Activated T-helper 17 cell treated with anti-CD3 and anti-CD28 coated beads, Interleukin-2, amount 50 U/mL, for 72 hours (primary cell): ENCODE measurements around the gene TMCO4. TPM values are rescaled to one million over a fixed set of nuclear protein-coding genes. Genes with fewer than 3 reads are reported as not detected.

ENCODE experiments used
- ATAC-seq: fragments of 150-1000 bp; cut with Tn5 transposase; replicated peaks from 2 replicates; pipeline ENCODE4 v1.10.0; 2021; ENCODE audit warnings: mild to moderate bottlenecking, moderate library complexity
- H3K27ac Mint-ChIP-seq: one replicate; pipeline ENCODE4 v1.8.0; 2022; ENCODE audit warnings: mixed read lengths
- H3K27me3 Mint-ChIP-seq: one replicate; pipeline ENCODE4 v1.8.0; 2022; ENCODE audit warnings: mixed read lengths
- H3K36me3 Mint-ChIP-seq: one replicate; pipeline ENCODE4 v1.8.0; 2022; ENCODE audit warnings: low read depth, mild to moderate bottlenecking, mixed read lengths
- H3K4me1 Mint-ChIP-seq: one replicate; pipeline ENCODE4 v1.8.0; 2022; ENCODE audit warnings: mixed read lengths
- H3K4me3 Mint-ChIP-seq: one replicate; pipeline ENCODE4 v1.8.0; 2022; ENCODE audit warnings: mild to moderate bottlenecking, mixed read lengths
- H3K9me3 Mint-ChIP-seq: one replicate; pipeline ENCODE4 v1.8.0; 2022; ENCODE audit warnings: mixed read lengths
- total RNA-seq, 2 donors: library from RNA; stranded (reverse); gene quantifications; one replicate each; pipeline ENCODE4 v1.2.3, GENCODE V29; 2022

Gene TMCO4
- total RNA-seq, 2 donors from 2014 or later: 8.9 to 12.6 TPM

- Mint-ChIP-seq H3K9me3 (no peaks in the 10 kb centered on the region), H3K36me3 (peaks cover 5% of the 10 kb centered on the region), H3K4me1 (peaks cover 15% of the 10 kb centered on the region), H3K27me3 (no peaks in the 10 kb centered on the region), H3K4me3 (no peak overlapping the region), H3K27ac (no peak overlapping the region)
- ATAC-seq: peak; percentile 73
These were observed 84.1 kb downstream of the TMCO4 start for GRCh38 chr1:19715334-19716203.

GRCh38 chr1:19712928-19713327 lies 86.8 kb downstream of the TMCO4 start:
- Mint-ChIP-seq H3K4me3 (no peak overlapping the region), H3K27ac (no peak overlapping the region), H3K9me3 (no peaks in the 10 kb centered on the region), H3K36me3 (peaks cover 5% of the 10 kb centered on the region), H3K27me3 (no peaks in the 10 kb centered on the region), H3K4me1 (peaks cover 20% of the 10 kb centered on the region)
- no peak for ATAC-seq

DNA sequence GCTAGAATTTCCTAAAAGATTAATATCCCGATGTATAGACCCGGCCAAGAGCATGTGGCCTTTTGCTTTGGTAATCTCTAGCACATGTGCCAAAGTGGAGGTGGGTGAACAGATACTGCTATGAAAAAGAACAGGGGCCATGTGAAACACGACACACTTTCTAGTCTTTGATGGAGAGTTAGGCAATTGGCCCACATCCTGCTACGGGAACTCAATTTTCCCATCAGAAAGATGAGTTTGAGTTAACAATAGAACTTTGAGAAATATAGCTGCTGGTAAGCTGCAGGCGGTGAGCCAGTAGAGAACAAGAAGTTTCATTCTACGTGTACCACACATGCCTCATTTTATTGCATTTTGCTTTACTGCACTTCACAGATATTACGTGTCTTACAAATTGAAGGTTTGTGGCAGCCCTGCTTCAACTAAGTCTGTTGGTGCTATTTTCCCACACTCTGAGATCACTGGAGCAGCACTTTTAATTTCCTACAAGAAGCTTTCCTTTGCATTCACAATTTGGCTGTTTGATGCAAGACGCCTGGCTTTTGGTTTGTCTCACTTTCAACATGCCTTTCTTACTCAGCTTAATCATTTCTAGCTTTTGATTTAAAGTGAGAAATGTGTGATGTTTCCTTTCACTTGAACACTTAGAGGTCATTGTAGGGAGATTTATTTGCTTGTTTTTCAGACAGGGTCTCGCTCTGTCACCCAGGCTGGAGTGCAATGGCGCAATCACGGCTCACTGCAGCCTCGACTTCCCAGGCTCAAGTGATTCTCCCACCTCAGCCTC lies 88.7 kb downstream of the TMCO4 start:
- Mint-ChIP-seq H3K4me1 (peaks cover 20% of the 10 kb centered on the region), H3K9me3 (no peaks in the 10 kb centered on the region), H3K36me3 (peaks cover 5% of the 10 kb centered on the region), H3K4me3 (peak overlapping the region; percentile 54), H3K27me3 (no peaks in the 10 kb centered on the region), H3K27ac (peak overlapping the region; percentile 83)
- ATAC-seq: peak; percentile 79

DNA sequence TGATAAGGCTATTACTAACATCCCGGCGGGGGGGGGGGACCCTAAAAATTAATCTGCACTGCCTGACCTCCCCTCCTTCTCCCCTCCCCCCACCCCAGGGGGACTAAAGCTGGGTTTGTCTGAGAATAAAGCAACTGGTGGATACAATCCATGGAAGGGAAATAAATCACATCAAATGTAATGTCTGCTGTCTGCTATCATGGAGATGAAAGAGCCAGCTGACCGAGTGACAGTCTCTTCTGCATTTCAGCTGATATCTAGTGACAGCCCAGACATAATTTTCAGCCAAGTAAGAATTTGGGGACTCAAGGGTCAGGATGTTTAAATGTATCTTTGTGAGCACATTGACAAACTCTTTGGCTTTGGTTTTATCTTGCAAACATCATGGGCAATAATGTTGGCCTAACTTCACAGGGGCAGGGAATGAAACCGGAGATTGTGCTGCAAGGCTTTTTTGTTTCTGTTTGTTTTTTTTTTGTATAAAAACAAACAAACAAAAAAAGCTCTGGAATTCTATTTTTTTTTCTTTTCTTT lies 90.4 kb downstream of the TMCO4 start:
- Mint-ChIP-seq H3K27ac (no peak overlapping the region), H3K27me3 (no peaks in the 10 kb centered on the region)

DNA sequence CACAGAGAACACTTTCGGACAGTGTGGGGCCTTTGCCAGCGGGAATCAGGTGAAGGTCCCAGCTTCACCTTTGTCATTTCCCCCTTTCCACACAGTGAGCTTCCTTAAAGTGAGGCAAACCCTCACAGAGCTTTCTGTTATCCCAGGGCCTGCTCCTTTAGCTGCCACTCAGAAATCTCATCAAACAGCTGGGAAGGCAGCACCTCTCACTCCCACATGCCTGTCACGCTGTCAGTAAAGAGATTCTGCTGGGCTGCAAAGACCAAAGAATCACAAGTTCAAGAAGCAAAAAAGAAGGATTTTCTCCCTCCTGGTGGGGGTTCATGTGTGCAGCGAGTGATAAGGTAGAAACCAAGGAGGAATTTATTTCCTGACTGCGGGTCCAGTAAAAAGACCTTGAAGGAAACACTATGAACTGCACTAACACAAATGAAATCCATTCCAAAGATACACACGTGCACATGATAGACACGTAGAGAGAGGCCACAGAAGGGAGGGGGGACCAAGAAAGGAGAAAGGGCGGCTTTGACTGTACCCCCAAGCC lies 91.1 kb downstream of the TMCO4 start:
- Mint-ChIP-seq H3K27me3 (no peaks in the 10 kb centered on the region), H3K4me3 (no peak overlapping the region), H3K4me1 (peaks cover 14% of the 10 kb centered on the region), H3K9me3 (no peaks in the 10 kb centered on the region), H3K36me3 (no peaks in the 10 kb centered on the region), H3K27ac (no peak overlapping the region)
- ATAC-seq: no peak

More for the DNA sequence above, 90.4 kb downstream of the TMCO4 start:
- H3K9me3 Mint-ChIP-seq: no peaks in the 10 kb centered on the region
- H3K4me1 Mint-ChIP-seq: peaks cover 14% of the 10 kb centered on the region
- no peaks in the 10 kb centered on the region for H3K36me3 Mint-ChIP-seq
- no peak overlapping the region for H3K4me3 Mint-ChIP-seq
- ATAC-seq: no peak

- no peaks in the 10 kb centered on the region for H3K36me3 Mint-ChIP-seq
- peaks cover 11% of the 10 kb centered on the region for H3K4me1 Mint-ChIP-seq
- H3K4me3 Mint-ChIP-seq: no peak overlapping the region
- H3K27me3 Mint-ChIP-seq: no peaks in the 10 kb centered on the region
- no peak for ATAC-seq
- H3K9me3 Mint-ChIP-seq: no peaks in the 10 kb centered on the region
- H3K27ac Mint-ChIP-seq: no peak overlapping the region
These were observed 93.6 kb downstream of the TMCO4 start for GRCh38 chr1:19706136-19706535.

GRCh38 chr1:19705464-19705863 lies 94.3 kb downstream of the TMCO4 start:
- no peak overlapping the region for H3K4me3 Mint-ChIP-seq
- H3K4me1 Mint-ChIP-seq: peaks cover 4% of the 10 kb centered on the region
- no peak for ATAC-seq
- H3K27me3 Mint-ChIP-seq: no peaks in the 10 kb centered on the region
- peaks cover 1% of the 10 kb centered on the region for H3K36me3 Mint-ChIP-seq
- no peaks in the 10 kb centered on the region for H3K9me3 Mint-ChIP-seq
- H3K27ac Mint-ChIP-seq: no peak overlapping the region

DNA sequence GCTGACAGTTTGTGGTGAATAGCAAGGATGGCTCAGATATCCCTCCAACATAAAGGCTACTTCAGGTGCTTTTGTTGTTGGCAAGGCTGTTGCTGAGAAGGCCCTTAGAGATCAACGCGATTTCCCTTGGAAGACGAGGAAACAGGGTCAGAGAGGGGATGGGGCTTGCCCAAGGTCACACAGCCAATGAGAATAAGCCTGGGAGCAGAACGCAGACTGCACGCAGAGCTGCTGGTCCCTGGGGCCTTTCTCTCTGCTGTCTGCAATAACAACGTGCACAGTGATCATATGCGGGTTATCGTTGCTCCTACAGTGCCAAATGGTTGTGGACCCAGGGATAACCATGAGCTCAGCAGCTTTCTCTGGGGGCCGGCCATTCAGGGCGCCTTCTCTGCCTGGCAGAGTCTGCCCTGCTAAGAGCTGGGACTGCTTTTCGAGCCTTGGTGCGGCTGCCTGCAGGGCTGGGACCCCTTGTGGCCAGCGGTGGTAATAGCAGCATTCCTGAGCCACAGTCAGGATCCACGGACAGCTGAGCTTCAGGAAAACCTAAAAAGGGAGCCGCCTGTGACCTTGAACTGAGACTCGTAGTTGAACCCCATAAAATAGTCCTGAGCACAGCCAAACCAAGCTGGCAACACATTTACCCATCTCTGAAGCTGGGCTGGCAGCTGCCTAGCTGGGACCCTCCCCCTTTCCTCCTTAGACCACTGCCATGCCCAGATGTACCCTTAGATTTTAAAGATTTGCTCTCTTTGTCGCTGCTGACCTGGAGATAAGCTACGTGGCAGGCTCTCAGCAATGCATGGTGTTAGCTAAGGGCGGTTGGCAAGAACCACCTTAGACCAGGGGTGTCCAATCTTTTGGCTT lies 95.2 kb downstream of the TMCO4 start:
- Mint-ChIP-seq H3K9me3 (no peaks in the 10 kb centered on the region), H3K4me3 (no peak overlapping the region), H3K4me1 (no peaks in the 10 kb centered on the region), H3K27me3 (no peaks in the 10 kb centered on the region), H3K27ac (no peak overlapping the region), H3K36me3 (peaks cover 5% of the 10 kb centered on the region)
- peak; percentile 63 for ATAC-seq

- no peak for ATAC-seq
- peaks cover 5% of the 10 kb centered on the region for H3K36me3 Mint-ChIP-seq
- no peaks in the 10 kb centered on the region for H3K4me1 Mint-ChIP-seq
- H3K9me3 Mint-ChIP-seq: no peaks in the 10 kb centered on the region
- H3K4me3 Mint-ChIP-seq: no peak overlapping the region
- no peak overlapping the region for H3K27ac Mint-ChIP-seq
- H3K27me3 Mint-ChIP-seq: no peaks in the 10 kb centered on the region
These were observed 96.4 kb downstream of the TMCO4 start for GRCh38 chr1:19703280-19703679.

GRCh38 chr1:19700079-19700777 lies 99.5 kb downstream of the TMCO4 start:
- H3K36me3 Mint-ChIP-seq: peaks cover 5% of the 10 kb centered on the region
- no peak for ATAC-seq
- H3K27ac Mint-ChIP-seq: no peak overlapping the region
- no peaks in the 10 kb centered on the region for H3K27me3 Mint-ChIP-seq
- H3K4me1 Mint-ChIP-seq: no peaks in the 10 kb centered on the region
- H3K4me3 Mint-ChIP-seq: no peak overlapping the region
- no peaks in the 10 kb centered on the region for H3K9me3 Mint-ChIP-seq

GRCh38 chr1:19698181-19698580 lies 101.5 kb downstream of the TMCO4 start:
- H3K27ac Mint-ChIP-seq: no peak overlapping the region

GRCh38 chr1:19696820-19697219 lies 102.9 kb downstream of the TMCO4 start:
- Mint-ChIP-seq H3K4me1 (no peaks in the 10 kb centered on the region), H3K4me3 (no peak overlapping the region), H3K27ac (no peak overlapping the region), H3K36me3 (peaks cover 15% of the 10 kb centered on the region), H3K27me3 (no peaks in the 10 kb centered on the region), H3K9me3 (no peaks in the 10 kb centered on the region)
- ATAC-seq: no peak

More at GRCh38 chr1:19698181-19698580, 101.5 kb downstream of the TMCO4 start:
- Mint-ChIP-seq H3K4me1 (no peaks in the 10 kb centered on the region), H3K9me3 (no peaks in the 10 kb centered on the region), H3K4me3 (no peak overlapping the region), H3K36me3 (peaks cover 13% of the 10 kb centered on the region), H3K27me3 (no peaks in the 10 kb centered on the region)
- ATAC-seq: no peak

- Mint-ChIP-seq H3K27me3 (no peaks in the 10 kb centered on the region), H3K9me3 (no peaks in the 10 kb centered on the region), H3K4me1 (no peaks in the 10 kb centered on the region), H3K27ac (no peak overlapping the region), H3K36me3 (peaks cover 23% of the 10 kb centered on the region), H3K4me3 (no peak overlapping the region)
- no peak for ATAC-seq
These were observed 103.9 kb downstream of the TMCO4 start for GRCh38 chr1:19695772-19696171.
